ENCODE measurements around the gene CLCN3. TPM values are rescaled to one million over a fixed set of nuclear protein-coding genes. Genes with fewer than 3 reads are reported as not detected.
A peak's percentile ranks its signal among the peaks of the same experiment; 100 is the strongest.

Gene CLCN3
- total and polyA plus RNA-seq, 2 of the 13 experiments (the other 11 are each of a cell fraction or from before 2014, with no cell fraction given), result 13.6 to 23.7 TPM

DNA sequence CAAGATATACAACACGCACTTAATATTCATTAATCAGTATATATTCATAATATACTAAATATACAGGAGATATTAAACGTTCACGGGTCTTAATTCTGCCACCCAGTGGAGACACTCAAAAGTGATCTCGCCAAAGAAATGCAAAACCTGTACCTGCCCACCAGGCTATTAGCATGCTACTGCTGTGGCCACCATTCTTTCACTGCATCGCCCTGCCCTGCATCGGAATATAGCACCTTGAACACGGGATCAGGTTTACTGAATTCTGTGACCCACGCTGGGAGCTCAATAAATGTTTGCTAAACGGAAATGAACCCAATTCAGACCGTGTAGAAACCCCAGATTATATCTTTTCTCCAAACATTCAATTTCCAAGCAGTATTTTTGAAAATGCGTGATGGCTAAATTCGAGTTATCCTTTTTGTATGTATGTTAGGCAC lies 840 bp upstream of the CLCN3 start (continued):
- TF ChIP-seq, protein P1, sequence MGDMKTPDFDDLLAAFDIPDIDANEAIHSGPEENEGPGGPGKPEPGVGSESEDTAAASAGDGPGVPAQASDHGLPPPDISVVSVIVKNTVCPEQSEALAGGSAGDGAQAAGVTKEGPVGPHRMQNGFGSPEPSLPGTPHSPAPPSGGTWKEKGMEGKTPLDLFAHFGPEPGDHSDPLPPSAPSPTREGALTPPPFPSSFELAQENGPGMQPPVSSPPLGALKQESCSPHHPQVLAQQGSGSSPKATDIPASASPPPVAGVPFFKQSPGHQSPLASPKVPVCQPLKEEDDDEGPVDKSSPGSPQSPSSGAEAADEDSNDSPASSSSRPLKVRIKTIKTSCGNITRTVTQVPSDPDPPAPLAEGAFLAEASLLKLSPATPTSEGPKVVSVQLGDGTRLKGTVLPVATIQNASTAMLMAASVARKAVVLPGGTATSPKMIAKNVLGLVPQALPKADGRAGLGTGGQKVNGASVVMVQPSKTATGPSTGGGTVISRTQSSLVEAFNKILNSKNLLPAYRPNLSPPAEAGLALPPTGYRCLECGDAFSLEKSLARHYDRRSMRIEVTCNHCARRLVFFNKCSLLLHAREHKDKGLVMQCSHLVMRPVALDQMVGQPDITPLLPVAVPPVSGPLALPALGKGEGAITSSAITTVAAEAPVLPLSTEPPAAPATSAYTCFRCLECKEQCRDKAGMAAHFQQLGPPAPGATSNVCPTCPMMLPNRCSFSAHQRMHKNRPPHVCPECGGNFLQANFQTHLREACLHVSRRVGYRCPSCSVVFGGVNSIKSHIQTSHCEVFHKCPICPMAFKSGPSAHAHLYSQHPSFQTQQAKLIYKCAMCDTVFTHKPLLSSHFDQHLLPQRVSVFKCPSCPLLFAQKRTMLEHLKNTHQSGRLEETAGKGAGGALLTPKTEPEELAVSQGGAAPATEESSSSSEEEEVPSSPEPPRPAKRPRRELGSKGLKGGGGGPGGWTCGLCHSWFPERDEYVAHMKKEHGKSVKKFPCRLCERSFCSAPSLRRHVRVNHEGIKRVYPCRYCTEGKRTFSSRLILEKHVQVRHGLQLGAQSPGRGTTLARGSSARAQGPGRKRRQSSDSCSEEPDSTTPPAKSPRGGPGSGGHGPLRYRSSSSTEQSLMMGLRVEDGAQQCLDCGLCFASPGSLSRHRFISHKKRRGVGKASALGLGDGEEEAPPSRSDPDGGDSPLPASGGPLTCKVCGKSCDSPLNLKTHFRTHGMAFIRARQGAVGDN (CRISPR knock-in tag; IDR thresholded peaks at IDR 0.05), result no peak
- TF ChIP-seq TOPORS (CRISPR knock-in tag; IDR thresholded peaks at IDR 0.05), result no peak
- TF ChIP-seq, protein P2, sequence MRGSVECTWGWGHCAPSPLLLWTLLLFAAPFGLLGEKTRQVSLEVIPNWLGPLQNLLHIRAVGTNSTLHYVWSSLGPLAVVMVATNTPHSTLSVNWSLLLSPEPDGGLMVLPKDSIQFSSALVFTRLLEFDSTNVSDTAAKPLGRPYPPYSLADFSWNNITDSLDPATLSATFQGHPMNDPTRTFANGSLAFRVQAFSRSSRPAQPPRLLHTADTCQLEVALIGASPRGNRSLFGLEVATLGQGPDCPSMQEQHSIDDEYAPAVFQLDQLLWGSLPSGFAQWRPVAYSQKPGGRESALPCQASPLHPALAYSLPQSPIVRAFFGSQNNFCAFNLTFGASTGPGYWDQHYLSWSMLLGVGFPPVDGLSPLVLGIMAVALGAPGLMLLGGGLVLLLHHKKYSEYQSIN (CRISPR knock-in tag; IDR thresholded peaks at IDR 0.05; ENCODE audit: borderline replicate concordance), result no peak
- TF ChIP-seq ZNF674 (CRISPR knock-in tag; IDR thresholded peaks at IDR 0.05; ENCODE audit: low read depth), result no peak
- no peak for TF ChIP-seq NFE2 (CRISPR knock-in tag; IDR thresholded peaks at IDR 0.05)
- TF ChIP-seq ZNF263 (CRISPR knock-in tag; IDR thresholded peaks at IDR 0.05), result no peak
- TF ChIP-seq ZNF782 (CRISPR knock-in tag; IDR thresholded peaks at IDR 0.05; ENCODE audit: borderline replicate concordance), result no peak
- TF ChIP-seq ISX (CRISPR knock-in tag; conservative IDR thresholded peaks at IDR 0.05), result 0 out of 2 replicates have a peak, but pooled peaks have one; percentile 44
- TF ChIP-seq, protein P3, sequence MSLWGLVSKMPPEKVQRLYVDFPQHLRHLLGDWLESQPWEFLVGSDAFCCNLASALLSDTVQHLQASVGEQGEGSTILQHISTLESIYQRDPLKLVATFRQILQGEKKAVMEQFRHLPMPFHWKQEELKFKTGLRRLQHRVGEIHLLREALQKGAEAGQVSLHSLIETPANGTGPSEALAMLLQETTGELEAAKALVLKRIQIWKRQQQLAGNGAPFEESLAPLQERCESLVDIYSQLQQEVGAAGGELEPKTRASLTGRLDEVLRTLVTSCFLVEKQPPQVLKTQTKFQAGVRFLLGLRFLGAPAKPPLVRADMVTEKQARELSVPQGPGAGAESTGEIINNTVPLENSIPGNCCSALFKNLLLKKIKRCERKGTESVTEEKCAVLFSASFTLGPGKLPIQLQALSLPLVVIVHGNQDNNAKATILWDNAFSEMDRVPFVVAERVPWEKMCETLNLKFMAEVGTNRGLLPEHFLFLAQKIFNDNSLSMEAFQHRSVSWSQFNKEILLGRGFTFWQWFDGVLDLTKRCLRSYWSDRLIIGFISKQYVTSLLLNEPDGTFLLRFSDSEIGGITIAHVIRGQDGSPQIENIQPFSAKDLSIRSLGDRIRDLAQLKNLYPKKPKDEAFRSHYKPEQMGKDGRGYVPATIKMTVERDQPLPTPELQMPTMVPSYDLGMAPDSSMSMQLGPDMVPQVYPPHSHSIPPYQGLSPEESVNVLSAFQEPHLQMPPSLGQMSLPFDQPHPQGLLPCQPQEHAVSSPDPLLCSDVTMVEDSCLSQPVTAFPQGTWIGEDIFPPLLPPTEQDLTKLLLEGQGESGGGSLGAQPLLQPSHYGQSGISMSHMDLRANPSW (CRISPR knock-in tag; IDR thresholded peaks at IDR 0.05; ENCODE audit: borderline replicate concordance), result no peak
- no peak for TF ChIP-seq MEF2D (CRISPR knock-in tag; IDR thresholded peaks at IDR 0.05)
- no peak for TF ChIP-seq ZNF337 (CRISPR knock-in tag; IDR thresholded peaks at IDR 0.05; ENCODE audit: borderline replicate concordance, low read depth)
- no peak for TF ChIP-seq SETDB1 (CRISPR knock-in tag; IDR thresholded peaks at IDR 0.05; ENCODE audit: borderline replicate concordance)
- TF ChIP-seq ZNF644 (CRISPR knock-in tag; IDR thresholded peaks at IDR 0.05; ENCODE audit: low read depth), result 0 out of 2 replicates have a peak, but pooled peaks have one; percentile 25
- TF ChIP-seq FOXA3 (CRISPR knock-in tag; IDR thresholded peaks at IDR 0.05), result no peak
- TF ChIP-seq ZEB1 (IDR thresholded peaks at IDR 0.05; ENCODE audit: insufficient replicate concordance, low read depth), result peak; percentile 90
- 0 out of 2 replicates have a peak, but pooled peaks have one; percentile 57 for TF ChIP-seq SSRP1 (CRISPR knock-in tag; IDR thresholded peaks at IDR 0.05)
- TF ChIP-seq, protein P4, sequence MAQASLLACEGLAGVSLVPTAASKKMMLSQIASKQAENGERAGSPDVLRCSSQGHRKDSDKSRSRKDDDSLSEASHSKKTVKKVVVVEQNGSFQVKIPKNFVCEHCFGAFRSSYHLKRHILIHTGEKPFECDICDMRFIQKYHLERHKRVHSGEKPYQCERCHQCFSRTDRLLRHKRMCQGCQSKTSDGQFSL (CRISPR knock-in tag; IDR thresholded peaks at IDR 0.05), result 0 out of 2 replicates have a peak, but pooled peaks have one; percentile 22
- no peak for TF ChIP-seq ZBTB38 (CRISPR knock-in tag; IDR thresholded peaks at IDR 0.05)
- TF ChIP-seq ZSCAN30 (CRISPR knock-in tag; IDR thresholded peaks at IDR 0.05), result no peak
- TF ChIP-seq, protein P5, sequence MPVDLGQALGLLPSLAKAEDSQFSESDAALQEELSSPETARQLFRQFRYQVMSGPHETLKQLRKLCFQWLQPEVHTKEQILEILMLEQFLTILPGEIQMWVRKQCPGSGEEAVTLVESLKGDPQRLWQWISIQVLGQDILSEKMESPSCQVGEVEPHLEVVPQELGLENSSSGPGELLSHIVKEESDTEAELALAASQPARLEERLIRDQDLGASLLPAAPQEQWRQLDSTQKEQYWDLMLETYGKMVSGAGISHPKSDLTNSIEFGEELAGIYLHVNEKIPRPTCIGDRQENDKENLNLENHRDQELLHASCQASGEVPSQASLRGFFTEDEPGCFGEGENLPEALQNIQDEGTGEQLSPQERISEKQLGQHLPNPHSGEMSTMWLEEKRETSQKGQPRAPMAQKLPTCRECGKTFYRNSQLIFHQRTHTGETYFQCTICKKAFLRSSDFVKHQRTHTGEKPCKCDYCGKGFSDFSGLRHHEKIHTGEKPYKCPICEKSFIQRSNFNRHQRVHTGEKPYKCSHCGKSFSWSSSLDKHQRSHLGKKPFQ (CRISPR knock-in tag; IDR thresholded peaks at IDR 0.05; ENCODE audit: insufficient replicate concordance), result peak; percentile 18
- TF ChIP-seq TGIF2 (CRISPR knock-in tag; IDR thresholded peaks at IDR 0.05), result no peak
- 0 out of 2 replicates have a peak, but pooled peaks have one; percentile 53 for TF ChIP-seq DNMT3B (CRISPR knock-in tag; conservative IDR thresholded peaks at IDR 0.05)

Measured in HepG2 (cell line).